NCI-H510A treated with DMSO at 0.1 percent for 48 hours (cell line): ENCODE results near the gene COPE.

Experiments used
- DNase-seq: peaks from one replicate; lab custom pipeline; 2025; lab: John Stamatoyannopoulos, UW

COPE gene

GRCh38 chr19:18867751-18868150 lies 51.4 kb downstream of the COPE start:
- DNase-seq: no peak

GRCh38 chr19:18867199-18867598 lies 52.0 kb downstream of the COPE start:
- no peak for DNase-seq

GRCh38 chr19:18866800-18867123 lies 52.4 kb downstream of the COPE start:
- DNase-seq: no peak

GRCh38 chr19:18865973-18866799 lies 53.0 kb downstream of the COPE start:
- peak; percentile 52 for DNase-seq

- no peak for DNase-seq
Observed at GRCh38 chr19:18865106-18865972, 53.8 kb downstream of the COPE start.

GRCh38 chr19:18863843-18864362 lies 55.3 kb downstream of the COPE start:
- DNase-seq: no peak

GRCh38 chr19:18862976-18863842 lies 56.0 kb downstream of the COPE start:
- DNase-seq: no peak

GRCh38 chr19:18861917-18862316 lies 57.3 kb downstream of the COPE start:
- no peak for DNase-seq

GRCh38 chr19:18861235-18861634 lies 58.0 kb downstream of the COPE start:
- no peak for DNase-seq

- no peak for DNase-seq
Observed at GRCh38 chr19:18860725-18861124, 58.5 kb downstream of the COPE start.

GRCh38 chr19:18860302-18860700 lies 58.9 kb downstream of the COPE start:
- DNase-seq: no peak

- no peak for DNase-seq
Observed at GRCh38 chr19:18859676-18860301, 59.4 kb downstream of the COPE start.

GRCh38 chr19:18858906-18859646 lies 60.1 kb downstream of the COPE start:
- no peak for DNase-seq

- DNase-seq: no peak
Observed at GRCh38 chr19:18857223-18857622, 62.0 kb downstream of the COPE start.

GRCh38 chr19:18856385-18857126 lies 62.6 kb downstream of the COPE start:
- no peak for DNase-seq

- no peak for DNase-seq
Observed at GRCh38 chr19:18855647-18856384, 63.4 kb downstream of the COPE start.

- DNase-seq: no peak
Observed at GRCh38 chr19:18854982-18855381, 64.2 kb downstream of the COPE start.

- no peak for DNase-seq
Observed at GRCh38 chr19:18853755-18854427, 65.3 kb downstream of the COPE start.

GRCh38 chr19:18852648-18853047 lies 66.5 kb downstream of the COPE start:
- DNase-seq: no peak
